Erythroblast (primary cell): ENCODE results near the gene RTL10.

Source experiments
- GATA1 ChIP-seq: IDR thresholded peaks from 2 replicates; pipeline ENCODE4 v1.6.1; 2011; ENCODE audit warnings: low read depth, mild to moderate bottlenecking, control low read depth, low read length, moderate library complexity
- POLR2A ChIP-seq: IDR thresholded peaks from 2 replicates; pipeline ENCODE4 v1.6.1; 2011; ENCODE audit warnings: mild to moderate bottlenecking, low read length

DNA sequence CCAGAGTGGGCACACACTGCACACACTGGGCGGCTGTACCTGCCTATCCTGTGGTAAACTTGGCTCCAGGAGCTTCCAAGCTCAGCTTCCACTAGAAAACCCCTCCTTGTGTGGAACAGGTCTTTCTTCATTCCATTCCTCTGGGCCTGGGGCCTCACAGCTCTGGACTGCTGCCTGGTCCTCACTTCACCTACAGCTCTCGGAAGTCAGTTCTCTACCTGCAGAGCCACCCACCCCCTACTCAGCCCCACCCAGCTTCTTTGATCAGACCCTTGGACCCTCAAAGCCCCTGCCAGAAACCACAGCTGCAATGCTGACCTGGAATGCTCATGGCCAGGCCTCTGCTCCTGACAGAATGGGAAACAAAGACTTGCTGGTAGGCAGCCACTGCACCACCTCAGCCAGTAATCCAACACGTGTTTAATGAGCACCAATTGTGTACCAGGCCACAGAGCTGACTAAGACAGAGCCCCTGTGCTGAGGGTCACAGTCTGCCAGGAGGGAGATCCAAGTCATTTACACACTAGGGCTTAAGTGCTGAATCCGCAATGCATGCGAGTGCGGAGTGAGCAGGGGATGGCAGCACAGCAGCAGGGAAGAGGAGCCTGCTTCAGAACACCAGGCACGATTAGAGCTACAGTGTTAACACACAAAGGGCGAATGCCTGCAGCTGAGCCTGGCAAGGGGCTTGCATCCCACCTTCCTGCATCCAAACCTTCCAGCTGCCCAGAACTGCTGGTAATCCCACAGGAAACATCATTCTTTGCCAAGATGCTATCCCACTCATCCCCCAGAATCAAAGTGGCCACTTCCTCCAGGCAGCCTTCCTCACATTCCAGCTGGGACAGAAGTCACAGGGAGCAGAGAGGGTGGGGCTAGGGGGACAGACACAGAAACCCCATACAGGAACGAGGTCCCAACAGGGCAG, 4.6 kb downstream of the RTL10 start:
- TF ChIP-seq POLR2A (no peak), GATA1 (no peak)
